ENCODE measurements around the gene TMEM179.
A peak's percentile ranks its signal among the peaks of the same experiment; 100 is the strongest.

TMEM179 gene

DNA sequence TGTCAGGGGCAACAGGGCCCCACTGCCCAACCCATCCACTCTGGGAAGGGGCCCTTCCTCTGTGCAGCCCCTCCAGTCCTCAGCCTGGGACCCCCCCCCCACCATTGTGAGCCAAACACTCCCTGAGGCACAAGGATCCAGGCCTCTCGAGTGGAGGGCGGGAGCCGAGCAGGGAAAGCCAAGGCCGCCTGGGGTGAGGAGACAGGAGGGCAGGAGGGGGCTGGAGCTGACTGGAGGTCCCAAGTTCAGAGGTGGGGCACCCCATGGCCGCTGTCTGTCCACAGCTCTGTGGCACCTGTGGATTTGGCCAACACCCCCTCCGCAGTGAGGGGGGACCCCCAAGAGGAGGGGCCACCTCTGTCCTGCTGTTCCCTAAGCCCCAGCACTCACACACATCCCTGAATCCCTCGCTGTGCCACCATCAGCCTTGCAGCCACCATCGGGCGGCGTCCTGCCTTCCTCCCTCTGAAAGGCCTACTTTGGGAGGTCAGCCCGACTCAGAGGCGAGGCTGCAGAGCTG is 50.4 kb downstream of the TMEM179 start:
- no peak for DNase-seq

DNA sequence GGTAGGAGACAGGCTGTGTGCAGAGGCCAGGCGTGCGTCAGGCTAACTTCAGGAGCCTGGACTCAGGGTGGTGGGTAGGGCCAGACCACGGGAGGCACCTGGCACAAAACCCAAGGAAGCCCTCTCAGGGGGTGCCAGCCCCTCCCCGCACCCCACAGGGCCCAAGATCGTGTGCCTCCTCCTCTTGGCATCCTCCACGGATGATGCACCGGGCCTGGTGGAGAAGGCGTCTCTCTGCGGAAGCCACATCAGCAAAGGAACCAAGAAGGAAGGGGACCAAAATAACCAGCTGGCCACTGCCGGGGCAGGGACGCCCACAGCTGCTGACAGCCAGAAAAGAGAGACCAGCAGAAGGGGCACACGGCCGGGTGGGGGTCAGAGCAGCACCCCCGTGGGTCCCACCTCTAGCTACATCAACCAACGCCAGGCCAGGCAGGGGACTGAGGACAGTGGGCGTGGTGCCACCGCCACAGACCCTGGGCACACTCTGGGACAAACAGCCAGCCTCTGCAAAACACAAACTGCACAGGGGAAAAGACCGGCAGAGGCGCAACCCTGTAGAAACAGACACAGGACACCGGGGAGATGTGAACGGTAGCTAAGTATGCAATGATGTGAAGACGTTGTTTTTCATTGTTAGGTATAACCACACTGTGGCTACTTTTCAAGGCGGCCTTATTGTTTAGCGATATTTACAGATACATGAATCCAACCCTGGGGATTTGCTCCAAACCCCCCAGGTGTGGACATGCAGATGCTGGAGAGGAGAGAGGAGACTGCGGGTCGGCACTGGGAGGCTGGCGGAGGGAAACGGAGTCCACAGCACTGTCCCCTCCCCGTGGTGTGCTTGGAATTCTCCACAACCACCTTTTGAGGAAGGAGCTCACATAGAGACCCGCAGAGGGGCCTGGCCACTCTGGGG is 51.1 kb downstream of the TMEM179 start:
- no peak for DNase-seq

DNA sequence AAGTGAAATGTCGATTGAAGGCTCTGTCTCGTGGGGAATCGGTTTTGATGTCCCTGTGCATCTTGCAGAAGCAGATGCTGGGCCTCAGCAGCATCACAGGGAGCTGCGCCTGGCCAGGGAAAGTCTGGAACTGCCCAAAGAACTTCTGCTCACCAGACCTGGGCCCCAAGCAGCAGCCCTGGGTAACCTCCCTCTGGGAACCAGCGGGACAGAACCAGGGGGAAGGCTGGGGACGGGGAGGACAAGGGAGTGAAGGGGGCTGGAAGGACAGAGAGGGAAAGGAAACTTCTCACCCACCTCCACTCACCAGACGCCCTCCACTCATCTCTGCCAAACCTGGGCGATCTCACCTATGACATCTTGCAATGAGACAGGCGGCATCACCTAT is 51.8 kb downstream of the TMEM179 start:
- no peak for DNase-seq

DNA sequence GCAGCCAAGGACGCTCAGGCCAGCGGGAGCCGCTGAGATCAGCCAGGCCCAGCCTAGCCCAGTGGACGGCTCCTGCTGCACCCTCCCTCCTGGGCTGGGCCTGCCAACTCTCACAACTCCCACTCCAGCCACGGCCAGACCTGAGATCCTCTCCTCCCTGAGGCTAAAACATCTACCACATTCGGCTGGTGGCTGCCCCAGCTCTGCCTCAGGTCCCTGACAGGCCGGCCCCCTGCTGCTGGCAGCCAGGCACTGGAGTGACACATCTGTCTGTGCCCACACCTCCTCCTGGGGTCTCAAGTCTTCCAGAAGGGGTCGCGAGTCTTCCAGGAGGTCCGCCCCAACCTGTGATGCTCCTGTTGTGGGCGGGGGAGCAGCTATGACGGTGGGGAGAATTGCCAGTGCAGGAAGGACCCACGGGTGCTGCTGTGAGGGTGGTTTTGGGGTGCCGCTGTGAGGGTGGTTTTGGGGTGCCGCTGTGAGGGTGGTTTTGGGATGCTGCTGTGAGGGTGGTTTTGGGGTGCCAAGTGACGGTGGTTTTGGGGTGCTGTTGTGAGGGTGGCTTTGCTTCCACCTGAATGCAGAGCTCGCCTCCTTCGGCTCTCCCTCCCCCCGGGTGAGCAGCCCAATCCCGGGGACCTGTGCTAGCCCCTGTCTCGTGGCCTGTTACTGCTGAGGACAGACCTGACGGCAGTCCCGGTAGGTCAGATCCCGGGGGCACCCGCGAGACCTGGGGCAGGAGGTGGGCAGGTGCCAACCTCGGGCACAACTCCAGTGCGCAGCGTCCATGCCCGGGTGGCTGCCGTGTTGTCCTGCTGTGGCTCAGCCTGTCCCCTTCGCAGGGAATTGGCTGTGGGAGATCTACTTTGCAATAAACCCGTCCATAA is 52.5 kb downstream of the TMEM179 start:
- DNase-seq = no peak

DNA sequence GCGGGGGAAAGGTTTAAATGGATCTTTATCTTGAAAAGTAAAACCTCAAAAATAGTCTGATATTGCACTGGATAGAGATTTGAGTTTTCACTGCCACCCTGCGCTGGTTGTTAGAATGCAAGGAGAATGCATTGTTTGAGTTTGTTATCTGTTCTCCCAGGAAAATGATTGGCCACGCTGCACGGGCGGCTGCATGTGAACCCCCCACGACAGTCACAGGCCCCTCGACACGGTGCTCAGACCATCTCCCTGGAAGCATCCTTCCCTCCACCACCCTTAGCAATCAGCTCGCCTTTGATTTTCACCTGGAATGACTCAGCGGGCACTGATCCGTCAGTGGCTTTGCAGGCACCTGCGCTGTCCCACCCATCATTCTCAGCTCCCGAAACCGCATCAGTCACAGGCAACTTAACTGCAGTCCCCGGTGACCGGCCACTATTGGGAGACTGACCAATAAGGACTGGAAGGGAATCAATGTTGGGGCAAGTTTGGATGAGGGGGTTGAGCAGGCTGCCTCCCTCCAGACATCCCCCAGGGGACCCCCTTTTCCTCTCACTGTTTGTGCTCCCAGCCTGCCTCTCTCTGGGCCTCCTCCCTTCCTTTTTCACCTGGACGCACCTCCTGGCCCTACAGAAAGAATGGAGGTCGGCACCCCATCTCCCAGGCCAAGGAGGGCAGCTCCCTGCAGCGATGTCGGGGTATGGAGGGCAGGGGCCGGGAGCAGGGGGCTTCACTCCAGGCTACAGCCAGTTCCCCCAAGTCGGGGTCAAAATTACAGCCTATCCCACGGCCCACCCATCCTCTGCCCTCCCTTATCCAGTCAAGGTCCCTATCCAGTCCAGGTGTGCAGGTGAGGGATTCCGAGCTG is 53.5 kb downstream of the TMEM179 start:
- no peak for DNase-seq

DNA sequence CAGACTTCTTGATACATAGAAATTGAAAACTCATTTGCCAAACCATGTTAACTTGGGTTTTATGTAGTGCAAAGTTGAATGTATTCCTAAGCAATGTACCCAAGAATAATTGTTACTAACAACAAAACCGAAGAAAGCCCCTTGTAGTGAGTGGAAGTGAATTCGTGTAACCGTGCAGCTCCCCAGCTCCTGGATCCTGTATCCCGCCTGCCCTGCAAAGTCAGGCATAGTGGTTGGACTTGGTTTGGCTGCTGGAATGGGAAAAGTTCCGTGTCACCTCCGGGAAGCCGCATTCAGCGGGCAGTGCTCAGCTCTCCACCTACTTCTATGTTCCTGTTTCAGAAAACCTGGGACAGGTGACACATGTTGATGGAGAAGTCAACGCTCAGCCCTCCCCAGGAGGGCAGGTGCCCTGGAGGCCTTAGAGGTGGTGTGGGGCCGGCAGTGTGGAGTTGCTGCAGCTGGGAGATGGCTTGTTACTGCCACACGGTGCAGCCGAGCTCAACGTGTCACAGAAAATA is 54.2 kb downstream of the TMEM179 start:
- DNase-seq = no peak

DNA sequence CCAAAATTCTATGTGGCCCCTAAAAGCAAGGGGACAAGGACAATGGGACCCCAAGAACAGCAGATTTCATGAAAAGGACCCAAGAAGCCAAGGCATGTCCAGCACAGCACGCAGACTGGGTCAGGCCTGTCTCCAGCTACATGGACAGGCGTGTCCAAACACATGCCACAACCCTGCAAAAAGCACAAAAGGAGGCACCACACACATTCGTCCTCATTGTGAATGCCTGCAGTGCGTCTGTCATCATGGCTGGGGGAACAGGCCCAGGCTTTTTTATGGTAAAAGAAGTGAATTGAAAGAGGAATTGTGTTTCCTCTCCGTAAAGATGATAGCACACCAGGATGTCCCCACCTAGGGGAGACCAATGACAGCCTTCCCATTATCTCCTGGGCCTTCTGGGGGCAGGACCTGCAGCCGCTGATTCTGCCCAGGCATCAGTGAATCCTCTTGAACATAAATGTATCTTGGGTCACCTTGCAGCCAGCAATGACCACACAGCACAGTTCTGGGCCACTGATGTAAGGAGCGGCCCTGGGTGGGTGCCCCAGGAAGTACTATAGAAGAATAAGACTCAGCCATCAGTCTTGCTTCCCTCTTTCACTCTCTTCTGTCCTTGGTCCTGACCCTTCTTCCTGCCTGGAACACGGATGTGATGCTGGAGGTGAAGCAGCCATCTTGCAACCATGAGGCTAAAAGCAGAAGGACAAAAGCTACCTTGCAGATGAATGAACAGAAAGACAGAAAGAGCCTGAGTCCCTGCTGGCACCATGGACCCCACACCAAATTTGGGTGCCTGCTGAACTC is 54.8 kb downstream of the TMEM179 start:
- DNase-seq = no peak

DNA sequence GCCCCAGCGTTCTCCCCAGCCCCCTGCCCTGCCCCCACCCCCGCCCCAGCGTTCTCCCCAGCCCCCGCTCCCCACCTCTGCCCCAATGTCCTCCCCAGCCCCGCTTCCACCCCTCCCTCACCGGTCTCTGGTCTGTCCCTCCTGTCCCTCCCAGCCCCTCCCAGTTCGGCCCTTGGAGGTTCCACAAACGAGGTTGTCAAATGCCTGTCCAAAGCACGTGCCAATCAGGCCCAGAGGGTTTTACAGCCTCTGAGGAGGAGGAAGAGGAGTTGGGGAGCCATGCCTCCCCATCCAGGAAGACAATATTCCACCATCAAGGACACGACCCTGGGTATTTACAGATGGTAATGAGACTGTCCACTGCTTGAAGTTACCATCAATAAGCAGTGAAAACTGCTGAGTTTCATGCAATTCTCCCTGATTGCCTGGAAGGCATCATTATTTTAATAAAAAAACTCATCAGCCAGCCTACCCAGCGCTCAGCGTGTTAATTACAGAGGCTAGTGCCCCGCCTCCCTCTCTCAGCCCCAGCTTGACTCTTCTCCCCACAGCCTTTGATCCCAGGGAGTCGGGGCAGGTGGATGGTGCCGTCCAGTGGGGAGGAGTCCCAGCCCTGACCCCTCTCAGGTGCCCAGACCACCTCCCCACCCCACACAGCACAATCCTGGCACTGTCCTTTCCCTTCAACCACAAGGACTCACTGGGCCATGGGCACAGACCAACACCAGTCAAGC is 55.6 kb downstream of the TMEM179 start:
- DNase-seq = no peak

DNA sequence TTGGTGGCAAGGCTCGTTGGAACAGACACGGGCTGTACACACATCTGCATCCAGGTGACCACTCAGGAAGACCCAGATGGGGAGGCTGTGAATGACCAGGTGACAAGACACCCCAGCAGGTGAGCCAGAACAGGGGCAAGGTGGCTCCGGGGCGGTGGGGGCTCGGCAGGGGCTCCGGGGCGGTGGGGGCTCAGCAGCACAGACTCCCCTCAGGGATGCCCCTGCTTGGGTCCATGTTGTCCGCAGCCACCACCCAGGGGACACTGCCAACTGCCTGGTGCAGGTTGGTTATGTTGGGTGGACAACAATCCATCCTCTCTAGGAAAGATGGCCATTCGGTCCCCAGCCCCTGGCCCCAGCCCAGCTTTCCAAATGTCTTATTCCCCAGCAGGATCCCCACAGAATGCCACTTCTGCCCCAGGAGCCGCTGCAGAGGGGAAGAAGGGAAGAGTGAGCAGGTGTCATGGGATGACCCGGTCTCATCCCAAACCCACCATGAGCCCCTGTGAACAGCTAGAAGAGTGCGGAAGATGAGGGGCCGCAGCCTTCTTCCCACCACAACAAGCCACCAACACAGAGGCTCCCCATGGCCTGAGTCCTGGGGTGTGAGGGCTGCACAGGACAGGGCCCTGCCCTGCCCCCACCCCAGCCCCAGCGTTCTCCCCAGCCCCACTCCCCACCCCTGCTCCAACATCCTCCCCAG is 56.4 kb downstream of the TMEM179 start:
- DNase-seq = no peak

DNA sequence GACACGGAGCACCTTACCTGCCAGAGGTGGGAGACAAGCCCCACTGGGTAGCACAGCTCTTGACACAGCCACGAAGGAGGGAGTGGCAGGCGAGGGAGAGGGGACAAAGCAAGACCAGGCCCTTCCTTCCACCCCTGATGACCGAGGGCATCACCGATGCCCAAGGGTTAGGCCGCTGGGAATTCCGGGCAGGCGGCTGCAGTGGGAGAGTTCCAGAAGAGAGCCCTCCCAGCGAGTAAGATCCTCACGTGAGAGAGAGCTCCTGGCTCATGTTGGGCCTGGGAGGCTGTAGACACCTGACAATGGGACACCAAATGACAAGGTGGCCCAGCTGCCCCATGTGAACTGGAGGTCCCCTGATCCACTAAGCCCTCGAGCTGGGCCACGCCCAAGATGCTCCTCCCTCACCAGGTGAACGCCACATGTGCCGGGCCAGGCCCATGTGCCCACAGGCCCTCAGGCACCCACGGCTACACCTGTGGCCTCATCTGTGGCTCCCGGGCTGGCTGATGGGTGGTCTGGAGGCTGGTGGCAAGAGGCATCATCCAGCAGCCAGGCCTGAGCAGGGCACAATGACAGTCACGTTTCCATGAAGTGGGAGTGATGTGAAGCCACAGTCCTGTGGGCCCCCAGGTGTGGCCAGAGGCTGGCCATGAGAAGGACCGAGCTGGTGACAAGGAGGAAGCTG is 57.1 kb downstream of the TMEM179 start:
- DNase-seq = no peak

DNA sequence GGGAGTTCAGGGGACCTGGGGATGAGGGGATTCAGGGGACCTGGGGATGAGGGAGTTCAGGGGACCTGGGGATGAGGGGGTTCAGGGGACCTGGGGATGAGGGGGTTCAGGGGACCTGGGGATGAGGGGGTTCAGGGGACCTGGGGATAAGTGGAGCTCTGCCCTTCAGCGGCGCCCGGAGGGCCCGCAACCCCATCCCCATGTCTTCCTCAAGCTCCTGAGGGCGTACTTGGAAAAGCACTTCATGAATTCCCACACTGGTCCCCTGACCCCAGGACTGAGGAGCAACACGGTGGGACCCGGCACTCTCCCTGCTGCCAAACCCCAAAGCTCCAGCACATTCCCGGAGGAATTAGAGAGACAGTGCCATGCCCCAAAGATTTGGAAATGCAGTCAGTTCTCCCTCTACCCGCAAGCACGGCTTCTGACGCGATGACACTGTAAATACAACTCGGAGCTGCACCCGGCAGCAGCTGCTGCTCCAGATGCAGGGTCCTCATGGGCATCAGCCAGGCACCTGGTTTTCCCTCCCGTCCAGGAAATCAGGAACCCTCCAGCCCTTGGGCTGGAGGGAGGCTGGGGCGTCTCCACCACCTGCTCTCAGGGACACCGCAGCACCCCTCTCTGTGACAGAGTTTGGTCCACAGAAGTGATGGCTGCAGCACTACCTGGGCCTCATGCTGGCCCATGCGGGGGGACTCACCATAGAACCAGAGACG is 57.8 kb downstream of the TMEM179 start:
- no peak for DNase-seq

DNA sequence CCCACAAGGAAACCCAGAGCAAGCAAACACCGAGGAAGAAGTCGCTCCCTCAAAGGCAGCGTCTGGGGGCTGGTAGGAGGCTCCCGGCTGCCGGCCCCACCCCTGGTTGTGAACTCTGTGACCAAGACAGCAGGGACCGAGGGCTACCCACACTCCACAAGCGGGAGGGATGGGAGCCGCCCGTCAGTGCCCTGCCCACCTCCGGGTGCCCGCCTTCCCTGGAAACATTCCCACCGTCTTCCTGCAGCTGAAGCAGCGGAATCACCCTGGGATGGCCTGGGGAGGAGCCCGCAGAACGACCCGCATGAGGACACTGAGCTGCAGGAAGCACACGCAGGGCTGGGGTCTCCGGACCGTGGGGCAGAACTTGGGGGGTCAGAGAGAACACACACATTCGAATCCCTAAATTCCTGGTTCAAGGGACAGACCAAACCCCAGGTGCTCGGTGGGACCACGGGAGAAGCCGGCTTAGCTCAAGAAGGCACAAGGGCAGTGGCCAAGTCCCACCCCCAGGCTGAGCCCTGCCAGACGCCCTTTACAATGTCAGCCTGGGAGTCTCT is 58.5 kb downstream of the TMEM179 start:
- DNase-seq = peak; percentile 56

DNA sequence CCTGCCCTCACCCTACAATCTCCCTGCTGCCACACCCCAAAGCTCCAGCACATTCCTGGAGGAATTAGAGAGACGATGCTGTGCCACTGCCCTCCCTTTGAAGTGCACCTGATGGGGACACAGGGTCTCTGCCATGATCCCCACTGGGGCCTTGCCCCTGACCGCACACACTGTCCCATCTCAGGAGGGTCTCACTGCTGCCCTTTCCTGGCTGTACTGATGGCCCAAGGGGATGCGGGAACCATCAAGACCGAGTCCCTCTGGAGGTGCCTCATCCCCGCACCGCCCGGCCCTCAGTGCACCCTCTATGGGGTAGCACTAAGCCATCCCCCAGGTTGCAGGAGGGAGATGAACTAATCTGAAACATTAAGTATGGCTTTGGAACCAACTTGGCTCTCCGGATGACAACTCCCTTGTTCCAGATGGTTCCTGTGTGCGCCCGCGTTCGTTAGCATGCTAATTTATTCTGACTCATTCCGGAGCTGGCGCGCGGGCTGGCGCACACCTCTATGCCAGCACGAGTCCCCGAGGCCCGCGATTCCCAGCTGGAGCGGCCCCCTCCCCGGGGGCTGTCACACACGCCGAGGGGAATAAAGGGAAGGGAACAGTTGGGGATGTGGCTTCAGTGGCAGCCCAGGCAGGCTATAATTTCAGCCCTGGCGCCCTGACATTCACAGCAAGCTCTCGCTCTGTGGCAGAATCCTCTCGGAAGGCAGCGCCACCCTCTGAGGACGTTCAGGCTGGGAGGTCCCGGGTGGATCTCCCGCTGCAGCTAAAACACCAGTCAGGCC is 59.2 kb downstream of the TMEM179 start:
- DNase-seq = peak; percentile 45

DNA sequence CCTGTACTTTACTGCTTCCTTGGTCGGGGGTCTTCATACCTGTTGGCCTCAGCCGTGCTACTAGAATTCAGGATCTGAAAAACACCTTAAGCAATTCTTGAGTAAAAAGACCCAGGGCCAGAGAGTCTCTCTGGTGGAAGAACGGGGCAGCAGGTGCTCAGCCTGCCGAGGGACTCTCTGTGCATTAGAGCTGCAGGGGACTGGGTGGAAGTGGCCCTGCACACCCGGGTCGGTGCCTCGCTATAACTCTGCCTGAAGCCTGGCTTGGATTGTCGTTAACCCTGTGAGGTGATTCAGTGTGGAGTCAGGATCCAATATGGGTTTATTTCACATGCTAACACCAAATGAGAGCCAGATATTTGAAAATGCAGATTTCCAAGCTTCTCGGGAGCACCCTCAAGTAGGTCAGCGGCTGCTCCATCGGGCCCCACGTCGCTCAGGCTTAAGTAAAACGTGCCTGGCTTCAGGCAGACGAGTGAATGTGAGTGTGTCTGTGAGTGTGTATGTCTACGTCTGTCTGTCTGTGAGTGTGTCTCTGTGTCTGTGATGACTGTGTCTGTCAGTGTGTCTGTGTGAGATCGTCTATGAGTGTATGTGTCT is 60.1 kb downstream of the TMEM179 start:
- DNase-seq = no peak

DNA sequence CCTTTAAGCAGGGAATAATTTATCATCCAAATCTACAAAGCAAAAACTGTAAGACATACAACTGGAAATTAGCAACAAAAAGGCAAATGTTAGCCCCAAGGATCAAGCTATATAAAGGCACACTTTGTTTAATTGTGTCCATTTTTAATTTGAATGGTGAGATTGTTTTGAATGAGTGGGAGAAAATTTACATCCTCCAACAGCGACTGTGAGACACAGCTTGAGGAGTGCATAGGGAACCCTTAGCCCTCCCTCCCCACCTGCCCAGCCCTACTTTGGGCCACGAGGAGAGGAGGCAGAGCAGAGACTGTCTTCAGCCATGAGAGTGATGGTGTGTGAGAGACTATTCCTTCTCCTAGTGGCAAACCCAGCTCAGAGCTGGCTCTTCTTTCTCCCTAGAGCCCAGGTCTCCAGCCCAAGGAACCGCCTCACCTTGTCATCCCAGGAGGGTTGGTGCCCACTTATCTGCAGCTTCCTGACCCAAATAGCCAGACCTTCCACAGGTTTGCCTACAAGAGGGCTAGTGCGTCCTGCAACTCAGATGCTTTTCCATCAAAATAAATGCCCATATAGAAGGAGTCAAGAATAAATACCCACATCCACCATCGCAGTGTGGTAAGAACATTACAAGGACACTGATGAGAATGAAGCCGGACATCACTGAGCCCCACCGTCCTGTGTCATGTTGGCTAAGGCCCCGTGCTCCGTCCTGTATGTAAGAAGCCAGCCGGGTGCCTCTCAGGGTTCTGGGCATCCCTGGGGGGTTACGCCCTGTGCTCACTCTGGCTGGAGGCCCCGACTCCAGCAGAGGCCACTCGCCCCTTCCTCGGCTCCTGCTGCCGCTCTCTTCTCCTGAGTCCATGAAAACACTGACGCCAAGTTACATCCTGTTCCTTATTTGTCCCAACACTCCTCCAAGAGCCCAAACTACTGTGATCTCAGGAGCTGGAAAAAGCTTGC is 61.4 kb downstream of the TMEM179 start:
- no peak for DNase-seq

DNA sequence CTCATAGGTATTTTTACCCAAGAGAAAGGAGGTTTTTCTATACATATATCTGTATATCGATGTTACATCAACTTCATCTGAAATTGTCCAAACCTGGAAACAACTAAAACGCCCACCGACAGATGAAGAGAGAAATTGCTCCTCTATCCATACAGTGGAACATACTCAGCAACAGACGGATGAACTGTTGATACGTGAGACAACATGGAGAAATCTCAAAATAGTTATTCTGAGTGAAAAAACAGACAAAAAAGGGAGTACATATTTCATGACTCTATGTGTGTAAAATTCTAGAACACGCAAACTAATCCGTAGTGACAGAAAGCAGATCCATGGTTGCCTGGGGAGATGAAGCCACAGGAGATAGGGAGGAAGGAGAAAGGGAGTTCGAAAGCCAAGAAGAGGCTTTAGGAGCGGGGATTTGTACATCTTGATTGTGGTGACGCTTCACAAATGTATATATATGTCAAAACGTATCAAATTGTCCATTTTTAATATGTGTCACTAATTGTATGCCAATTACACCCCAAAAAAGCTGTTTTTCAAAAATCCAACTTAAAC is 62.6 kb downstream of the TMEM179 start:
- DNase-seq = no peak
